Sigmoid colon (tissue), 7 donors: ENCODE results near the gene ZSWIM2. TPM values are rescaled to one million over a fixed set of nuclear protein-coding genes. Genes with fewer than 3 reads are reported as not detected.

Experiments
- DNase-seq: peaks from one replicate; pipeline ENCODE4 v3.0.0-alpha.2; 2019
- H3K27ac ChIP-seq, 4 donors: fragments of 200-600 bp; sonication (generic); one replicate each; pipeline ENCODE4 v1.5.1; 2016 to 2019; ENCODE audit warnings: mild to moderate bottlenecking in 1 of 4
- H3K27me3 ChIP-seq, 3 donors: fragments of 200-600 bp; sonication (generic); one replicate each; pipeline ENCODE4 v1.5.1; 2019; ENCODE audit warnings: mild to moderate bottlenecking in 1 of 3
- H3K36me3 ChIP-seq, 4 donors: fragments of 200-600 bp; sonication (generic); one replicate each; pipeline ENCODE4 v1.5.1; 2016 to 2019
- H3K4me1 ChIP-seq, 4 donors: fragments of 200-600 bp; sonication (generic); one replicate each; pipeline ENCODE4 v1.5.1; 2017 to 2019
- H3K4me3 ChIP-seq, 4 donors: fragments of 200-600 bp; sonication (generic); one replicate each; pipeline ENCODE4 v1.5.1; 2017 to 2019; ENCODE audit warnings: mild to moderate bottlenecking in 2 of 4, moderate library complexity in 1 of 4
- H3K9me3 ChIP-seq, 4 donors: fragments of 200-600 bp in 3 of 4; sonication (generic) in 3 of 4; one replicate each; pipeline versions ENCODE4 v1.5.1 to v1.6.1; 2013 to 2019
- CTCF ChIP-seq, 4 experiments: fragments of 450-650 bp in 3 of 4; fragments of 200-600 bp in 1 of 4; IDR thresholded peaks; one replicate each; pipeline ENCODE4 v1.5.1; 2016 to 2019; ENCODE audit warnings: antibody characterized with exemption in 4 of 4, mild to moderate bottlenecking in 3 of 4, moderate library complexity in 2 of 4
- EP300 ChIP-seq, 4 donors: sonication (generic); formaldehyde crosslinking; IDR thresholded peaks; one replicate each; pipeline ENCODE4 v1.6.1; 2017; ENCODE audit warnings: antibody characterized with exemption in 4 of 4
- POLR2A ChIP-seq, 2 donors: fragments of 450-650 bp; IDR thresholded peaks; one replicate each; pipeline ENCODE4 v1.6.1; 2016; ENCODE audit warnings: antibody characterized with exemption in 2 of 2, mild to moderate bottlenecking in 2 of 2, moderate library complexity in 2 of 2
- POLR2AphosphoS5 ChIP-seq, 4 donors: sonication (generic); formaldehyde crosslinking; IDR thresholded peaks; one replicate each; pipeline ENCODE4 v1.6.1; 2017; ENCODE audit warnings: antibody characterized with exemption in 4 of 4
- WGBS, 2 donors: extraction: QIAGEN DNeasy Blood & Tissue Kit; methylation state at CpG; one replicate each; pipeline ENCODE4 v1.1.7; 2013; 5-methylcytosine and 5-hydroxymethylcytosine counted together
- intact Hi-C: fragments of 100-400 bp; cut with DNase I; formaldehyde crosslinking; loops from one replicate; pipeline ENCODE4 v1.15.1; 2023
- polyA plus RNA-seq, 3 donors: library from polyadenylated mRNA; stranded (reverse); fragments of 200-250 nt; gene quantifications; one replicate each; pipeline ENCODE4 v1.2.3, GENCODE V29; 2013
- total RNA-seq, 4 donors: library from RNA; depleted of rRNA; stranded (reverse); fragments of >200 nt; gene quantifications; one replicate each; pipeline ENCODE4 v1.1.0, GENCODE V29; 2016
- donor health status: healthy with polysubstance abuse.
- donor health status: Bipolar disorder and iron deficiency.
- donor health status: healthy.

ZSWIM2 gene
- total and polyA plus RNA-seq, 7 donors: not detected

GRCh38 chr2:186783254-186783653 lies 65.7 kb downstream of the ZSWIM2 start:
- H3K36me3 ChIP-seq: no peaks in the 10 kb centered on the region
- no peak for TF ChIP-seq POLR2A (IDR thresholded peaks at IDR 0.05)
- TF ChIP-seq EP300 (IDR thresholded peaks at IDR 0.05): no peak
- TF ChIP-seq POLR2AphosphoS5 (IDR thresholded peaks at IDR 0.05): no peak
- TF ChIP-seq CTCF (IDR thresholded peaks at IDR 0.05): no peak
- intact Hi-C loops: no loop called here

GRCh38 chr2:186780701-186781316 lies 68.2 kb downstream of the ZSWIM2 start:
- Histone ChIP-seq H3K27ac (no peak overlapping the region), H3K4me3 (no peak overlapping the region), H3K9me3 (peaks cover 0 to 4% (median 0%) of the 10 kb centered on the region in 4 donors), H3K36me3 (no peaks in the 10 kb centered on the region), H3K4me1 (no peaks in the 10 kb centered on the region), H3K27me3 (no peaks in the 10 kb centered on the region)
- no peak for DNase-seq
- intact Hi-C loops: no loop called here
- 61 to 71% methylated on average over 4 of the region's 4 CpGs for WGBS, 2 donors
- TF ChIP-seq EP300 (IDR thresholded peaks at IDR 0.05): no peak
- no peak for TF ChIP-seq CTCF (IDR thresholded peaks at IDR 0.05)
- no peak for TF ChIP-seq POLR2A (IDR thresholded peaks at IDR 0.05)
- no peak for TF ChIP-seq POLR2AphosphoS5 (IDR thresholded peaks at IDR 0.05)

More at GRCh38 chr2:186783254-186783653, 65.7 kb downstream of the ZSWIM2 start:
- Histone ChIP-seq H3K27me3 (no peaks in the 10 kb centered on the region), H3K27ac (no peak overlapping the region), H3K9me3 (peaks cover 0 to 4% (median 0%) of the 10 kb centered on the region in 4 donors), H3K4me1 (no peaks in the 10 kb centered on the region), H3K4me3 (no peak overlapping the region)
- DNase-seq: no peak

Other genes with a start within 250 kb of the ZSWIM2 start
- 10 to 100 TPM in 3 of 4 donors, 1 to 10 TPM in 1; 8.0 to 12.3 (median 10.5) TPM for gene FAM171B, start 155.1 kb downstream of the ZSWIM2 start, total RNA-seq
- gene FAM171B, start 155.1 kb downstream of the ZSWIM2 start, polyA plus RNA-seq: 1 to 10 TPM in 1 of 3 donors, under 1 TPM in 2; under 0.01 to 1.3 (median 0.60) TPM